ENCODE data around the gene CACNA2D3.

DNA sequence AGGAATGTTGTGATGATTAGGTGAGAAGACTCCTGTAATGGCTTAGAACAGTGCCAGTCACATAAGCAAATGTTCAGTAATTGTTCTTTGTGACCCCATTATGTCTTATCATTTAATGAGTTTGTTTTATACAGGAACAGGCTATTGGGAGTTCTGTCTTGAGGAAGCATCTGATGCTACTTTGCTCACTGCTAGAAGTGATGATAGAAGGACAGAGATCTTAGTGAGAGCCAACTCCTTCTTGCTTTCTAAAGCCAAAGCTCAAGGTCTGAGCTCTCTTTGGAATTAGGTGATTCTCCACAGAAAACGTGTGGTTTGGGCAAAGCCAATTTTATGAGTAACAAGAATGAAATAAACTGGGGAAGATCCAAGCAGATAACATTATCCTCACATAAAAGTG is 590.7 kb downstream of the CACNA2D3 start:
- TF ChIP-seq, protein P1, sequence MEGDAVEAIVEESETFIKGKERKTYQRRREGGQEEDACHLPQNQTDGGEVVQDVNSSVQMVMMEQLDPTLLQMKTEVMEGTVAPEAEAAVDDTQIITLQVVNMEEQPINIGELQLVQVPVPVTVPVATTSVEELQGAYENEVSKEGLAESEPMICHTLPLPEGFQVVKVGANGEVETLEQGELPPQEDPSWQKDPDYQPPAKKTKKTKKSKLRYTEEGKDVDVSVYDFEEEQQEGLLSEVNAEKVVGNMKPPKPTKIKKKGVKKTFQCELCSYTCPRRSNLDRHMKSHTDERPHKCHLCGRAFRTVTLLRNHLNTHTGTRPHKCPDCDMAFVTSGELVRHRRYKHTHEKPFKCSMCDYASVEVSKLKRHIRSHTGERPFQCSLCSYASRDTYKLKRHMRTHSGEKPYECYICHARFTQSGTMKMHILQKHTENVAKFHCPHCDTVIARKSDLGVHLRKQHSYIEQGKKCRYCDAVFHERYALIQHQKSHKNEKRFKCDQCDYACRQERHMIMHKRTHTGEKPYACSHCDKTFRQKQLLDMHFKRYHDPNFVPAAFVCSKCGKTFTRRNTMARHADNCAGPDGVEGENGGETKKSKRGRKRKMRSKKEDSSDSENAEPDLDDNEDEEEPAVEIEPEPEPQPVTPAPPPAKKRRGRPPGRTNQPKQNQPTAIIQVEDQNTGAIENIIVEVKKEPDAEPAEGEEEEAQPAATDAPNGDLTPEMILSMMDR (IDR thresholded peaks at IDR 0.05), result no peak
- TF ChIP-seq POLR2A (IDR thresholded peaks at IDR 0.05), result no peak

All from uterus (tissue), 2 donors.